T follicular helper cell (primary cell): ENCODE measurements around the gene NIFK.
A peak's percentile ranks its signal among the peaks of the same experiment; 100 is the strongest.
"Not testable (repeated sequence)": the region's sequence is repeated elsewhere in the genome, so short reads cannot be mapped to it uniquely, and the experiment has no call there.

Source experiments
- DNase-seq: peaks from one replicate; pipeline ENCODE4 v3.0.0-alpha.2; 2020; ENCODE audit warnings: low read depth

The NIFK gene

GRCh38 chr2:121734544-121734943 lies 2.1 kb downstream of the NIFK start:
- DNase-seq: not testable (repeated sequence)

GRCh38 chr2:121731366-121731765 lies 5.3 kb downstream of the NIFK start:
- no peak for DNase-seq

- DNase-seq: no peak
Observed at GRCh38 chr2:121727950-121728349, 8.7 kb downstream of the NIFK start.

- no peak for DNase-seq
Observed at GRCh38 chr2:121727332-121727731, 9.3 kb downstream of the NIFK start.

GRCh38 chr2:121723316-121723715 lies 13.4 kb downstream of the NIFK start:
- DNase-seq: no peak

GRCh38 chr2:121722479-121722878 lies 14.2 kb downstream of the NIFK start:
- DNase-seq: no peak

- no peak for DNase-seq
Observed at GRCh38 chr2:121721926-121722325, 14.7 kb downstream of the NIFK start.

GRCh38 chr2:121717529-121717928 lies 19.1 kb downstream of the NIFK start:
- DNase-seq: no peak

- DNase-seq: no peak
Observed at GRCh38 chr2:121716126-121716525, 20.5 kb downstream of the NIFK start.

GRCh38 chr2:121711481-121711880 lies 25.2 kb downstream of the NIFK start:
- not testable (repeated sequence) for DNase-seq

GRCh38 chr2:121710470-121711170 lies 26.1 kb downstream of the NIFK start:
- no peak for DNase-seq

GRCh38 chr2:121709776-121710469 lies 26.8 kb downstream of the NIFK start:
- no peak for DNase-seq

GRCh38 chr2:121707920-121708361 lies 28.7 kb downstream of the NIFK start:
- DNase-seq: no peak

GRCh38 chr2:121707344-121707919 lies 29.2 kb downstream of the NIFK start:
- DNase-seq: no peak

- DNase-seq: no peak
Observed at GRCh38 chr2:121705958-121706357, 30.7 kb downstream of the NIFK start.

GRCh38 chr2:121705390-121705789 lies 31.3 kb downstream of the NIFK start:
- no peak for DNase-seq

GRCh38 chr2:121701761-121702160 lies 34.9 kb downstream of the NIFK start:
- DNase-seq: not testable (repeated sequence)

GRCh38 chr2:121699421-121700333 lies 37.0 kb downstream of the NIFK start:
- DNase-seq: peak; percentile 68

GRCh38 chr2:121698318-121698930 lies 38.3 kb downstream of the NIFK start:
- DNase-seq: no peak

- DNase-seq: no peak
Observed at GRCh38 chr2:121697108-121697631, 39.5 kb downstream of the NIFK start.

- DNase-seq: no peak
Observed at GRCh38 chr2:121696410-121696930, 40.2 kb downstream of the NIFK start.
